ENCODE results near the gene SEMA4F.

The SEMA4F gene

DNA sequence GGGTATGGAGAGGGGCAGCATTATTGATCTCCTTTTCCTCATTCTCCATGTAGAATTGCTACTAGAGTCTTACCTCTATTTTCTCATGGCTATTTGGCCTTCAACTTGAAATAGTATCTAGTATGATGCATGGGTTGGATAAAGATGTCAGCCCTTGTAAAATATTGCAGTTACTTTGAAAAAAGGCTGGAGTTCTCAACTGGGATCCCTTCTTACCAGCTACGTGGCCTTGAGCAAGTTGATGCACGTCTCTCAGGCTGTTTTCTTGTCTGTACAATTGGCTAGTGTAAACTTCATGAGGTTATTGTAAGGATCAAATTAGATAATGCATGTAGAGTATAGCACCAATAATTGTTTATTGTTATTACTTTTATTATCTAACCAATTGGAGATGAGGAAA, 50.2 kb downstream of the SEMA4F start:
- no peak for DNase-seq (ENCODE audit: extremely low read depth in 1 of 2, low read depth in 1 of 2)

DNA sequence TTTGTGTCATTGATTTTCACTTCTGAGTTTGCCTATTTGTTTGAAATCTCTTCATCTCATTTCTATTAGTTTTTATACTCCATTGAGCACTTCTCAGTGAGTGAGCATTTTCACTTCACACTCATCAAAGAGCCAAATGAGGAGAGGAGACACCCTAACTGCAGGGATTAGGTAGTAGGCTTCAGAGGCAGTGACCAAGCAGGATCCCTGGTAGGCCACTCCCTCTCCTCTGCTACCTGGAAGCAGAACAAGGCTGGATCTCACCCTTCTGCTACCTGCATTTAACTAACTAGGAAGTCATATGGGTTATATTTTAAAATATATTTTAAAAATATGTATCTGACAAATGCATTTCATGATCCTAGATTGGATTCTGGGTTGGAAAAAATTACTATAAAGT, 52.7 kb downstream of the SEMA4F start:
- DNase-seq (ENCODE audit: extremely low read depth in 1 of 2, low read depth in 1 of 2): no peak

DNA sequence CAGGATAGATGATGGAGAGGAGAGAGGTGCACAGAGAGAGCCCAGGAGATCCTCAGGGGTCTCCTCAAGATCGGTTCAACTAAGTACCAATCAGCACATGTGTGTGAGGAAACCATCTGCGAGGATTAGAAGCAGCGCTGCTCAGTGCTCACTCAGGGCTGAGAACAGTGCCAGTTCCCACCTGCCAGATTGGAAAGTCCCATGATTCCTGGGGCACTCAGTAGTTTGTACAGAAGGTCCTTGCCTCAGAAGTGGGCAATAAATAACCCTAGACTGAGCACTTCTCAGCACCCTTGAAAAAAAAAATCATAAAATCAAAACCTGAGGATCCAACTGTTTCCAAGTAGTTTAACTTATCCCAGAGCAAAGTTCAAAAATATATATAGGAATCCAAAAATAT, 53.8 kb downstream of the SEMA4F start:
- DNase-seq (ENCODE audit: extremely low read depth in 1 of 2, low read depth in 1 of 2): no peak

DNA sequence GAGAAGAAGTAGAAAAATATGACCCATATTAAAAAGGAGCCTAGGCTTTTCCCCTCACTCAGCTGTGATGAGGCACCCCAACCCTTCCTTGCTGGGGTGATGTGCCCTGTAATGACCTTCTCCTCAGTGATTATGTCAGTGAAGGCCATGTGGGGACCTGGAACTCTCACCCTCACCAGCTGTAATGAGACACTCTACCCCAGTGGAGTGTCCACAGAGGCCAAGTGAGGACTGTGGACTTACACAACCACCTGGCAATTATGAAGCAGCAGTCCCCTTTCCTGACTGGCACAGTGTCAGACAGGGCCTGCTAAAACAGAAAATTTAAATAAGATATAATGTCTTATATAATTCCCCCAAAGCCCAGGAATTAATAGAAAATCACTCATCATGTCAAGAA, 54.2 kb downstream of the SEMA4F start:
- DNase-seq (ENCODE audit: extremely low read depth in 1 of 2, low read depth in 1 of 2): no peak

DNA sequence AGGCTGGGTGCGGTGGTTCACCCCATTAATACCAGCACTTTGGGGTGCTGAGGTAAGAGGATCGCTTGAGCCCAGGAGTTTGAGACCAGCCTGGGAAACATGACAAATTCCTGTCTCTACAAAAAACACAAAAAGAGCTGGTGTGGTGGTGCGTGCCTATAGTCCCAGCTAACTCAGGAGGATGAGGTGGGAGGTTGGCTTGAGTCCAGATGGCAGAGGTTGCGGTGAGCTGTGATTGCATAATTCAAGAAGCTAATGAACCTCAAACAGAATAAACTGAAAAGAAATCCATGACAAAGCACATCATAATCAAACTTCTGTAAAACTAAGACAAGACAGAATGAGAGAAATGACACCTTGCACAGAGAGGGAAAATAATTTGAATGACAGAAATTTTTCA, 54.8 kb downstream of the SEMA4F start:
- no peak for DNase-seq (ENCODE audit: extremely low read depth in 1 of 2, low read depth in 1 of 2)

DNA sequence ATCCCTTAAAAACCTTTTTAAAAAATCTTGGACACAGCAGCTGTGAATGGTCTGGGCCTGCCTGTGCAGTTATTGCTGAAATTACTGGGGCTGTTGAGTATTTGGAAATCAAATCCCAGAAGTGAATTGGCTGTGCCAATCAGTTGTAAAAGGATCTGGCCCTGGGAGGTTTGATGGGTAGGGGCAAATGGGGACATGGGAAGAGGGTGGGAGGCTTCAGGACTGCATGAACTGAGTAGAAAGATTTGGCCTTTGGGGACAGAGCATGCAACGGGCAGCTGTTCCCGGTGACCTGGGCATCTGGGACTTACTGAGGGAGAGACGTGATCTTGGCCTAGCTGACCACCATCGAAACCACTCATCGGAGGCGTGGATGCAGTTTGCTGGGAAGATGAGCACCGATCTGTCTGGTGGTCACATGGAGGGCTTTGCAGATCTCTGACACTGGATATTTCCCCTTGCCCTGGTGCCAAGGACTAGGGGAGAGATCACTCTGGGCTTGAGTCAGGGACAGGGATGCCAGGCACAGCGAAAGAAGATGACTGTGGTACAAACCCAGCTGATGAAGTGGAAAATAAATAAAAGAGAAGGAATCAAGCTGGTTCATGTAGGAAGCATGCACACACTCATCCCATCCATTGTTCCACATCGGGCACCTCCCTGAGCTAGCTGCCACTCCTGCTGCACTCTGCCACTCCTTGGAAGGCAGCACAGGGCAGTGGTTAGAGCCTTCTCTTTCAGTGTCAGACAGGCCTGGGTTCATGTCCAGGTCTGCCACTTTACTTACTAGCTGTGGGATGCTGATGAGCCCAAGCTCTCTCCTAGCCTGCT, 58.4 kb downstream of the SEMA4F start:
- DNase-seq (ENCODE audit: extremely low read depth in 1 of 2, low read depth in 1 of 2): no peak

DNA sequence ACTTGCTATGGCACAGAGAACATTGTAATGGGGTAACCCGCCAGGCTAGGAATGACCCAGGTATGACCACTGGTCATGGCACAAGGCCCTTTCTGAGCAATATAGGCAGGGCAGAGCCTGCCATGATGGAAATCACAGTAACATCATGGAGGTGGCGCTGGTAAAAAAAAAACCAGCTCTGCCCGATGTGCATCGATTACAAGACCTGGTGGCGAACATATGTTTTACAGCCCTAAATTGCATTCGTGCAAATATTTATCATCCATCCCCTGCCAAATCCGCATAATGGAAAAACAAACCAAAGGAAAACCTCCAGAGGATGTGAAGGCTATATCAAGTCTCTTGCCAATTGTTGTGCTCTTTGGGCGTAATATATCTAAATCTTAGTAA, 60.6 kb downstream of the SEMA4F start:
- DNase-seq (ENCODE audit: extremely low read depth in 1 of 2, low read depth in 1 of 2): no peak

DNA sequence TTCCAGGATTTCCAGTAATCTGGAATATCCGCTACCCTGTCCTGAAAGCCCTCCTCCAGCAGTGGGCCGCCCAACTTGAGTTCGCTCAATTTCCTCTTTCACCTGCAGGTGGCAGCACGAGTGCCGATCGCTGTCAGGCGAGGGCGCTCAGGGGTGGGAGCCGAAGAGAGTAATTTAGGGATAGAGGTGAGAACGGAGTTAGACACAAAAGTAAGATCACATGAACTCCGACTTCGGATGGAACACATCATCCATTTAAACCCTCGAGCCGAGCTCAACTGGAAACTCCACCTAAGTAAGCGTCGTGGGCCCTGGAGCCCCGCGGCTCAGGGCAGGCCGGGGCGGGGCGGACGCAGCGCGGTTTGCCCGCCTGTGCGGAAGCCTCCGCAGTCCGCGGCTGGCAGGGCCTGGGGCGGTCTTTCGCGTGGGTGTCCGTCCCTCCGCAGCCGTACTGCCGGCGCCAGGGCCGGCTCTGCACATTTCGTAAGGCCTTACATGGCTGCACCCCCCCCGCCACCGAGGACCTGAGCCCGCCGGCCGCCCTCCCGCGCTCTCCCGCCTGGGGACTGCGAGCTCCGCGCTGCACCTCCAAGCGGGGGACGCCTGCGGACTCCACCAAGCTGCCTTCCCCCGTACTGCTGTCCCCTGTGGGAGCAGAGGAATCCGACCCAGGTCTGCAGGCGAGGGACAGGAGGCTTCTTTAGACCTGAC, 61.2 kb downstream of the SEMA4F start:
- DNase-seq (ENCODE audit: extremely low read depth in 1 of 2, low read depth in 1 of 2): peak; percentile 38 to 71

DNA sequence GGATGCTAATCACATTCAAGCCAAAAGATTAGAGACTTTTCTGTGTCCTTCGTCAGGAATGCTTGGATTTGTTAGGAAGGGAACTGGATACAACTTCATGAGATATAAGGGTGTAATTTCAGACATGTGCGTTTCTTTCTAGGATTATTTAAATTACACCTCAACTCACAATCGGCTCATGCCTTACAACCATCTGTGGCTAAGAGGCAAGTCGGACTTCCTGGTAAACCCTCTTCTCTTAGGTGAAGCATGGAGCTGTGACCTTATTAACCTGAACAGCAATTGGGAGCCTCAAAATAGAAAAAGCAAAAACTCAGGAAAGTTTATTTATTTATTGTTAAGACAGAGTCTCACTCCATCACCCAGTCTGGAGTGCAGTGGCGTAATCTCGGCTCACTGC, 61.8 kb downstream of the SEMA4F start:
- DNase-seq (ENCODE audit: extremely low read depth in 1 of 2, low read depth in 1 of 2): no peak

DNA sequence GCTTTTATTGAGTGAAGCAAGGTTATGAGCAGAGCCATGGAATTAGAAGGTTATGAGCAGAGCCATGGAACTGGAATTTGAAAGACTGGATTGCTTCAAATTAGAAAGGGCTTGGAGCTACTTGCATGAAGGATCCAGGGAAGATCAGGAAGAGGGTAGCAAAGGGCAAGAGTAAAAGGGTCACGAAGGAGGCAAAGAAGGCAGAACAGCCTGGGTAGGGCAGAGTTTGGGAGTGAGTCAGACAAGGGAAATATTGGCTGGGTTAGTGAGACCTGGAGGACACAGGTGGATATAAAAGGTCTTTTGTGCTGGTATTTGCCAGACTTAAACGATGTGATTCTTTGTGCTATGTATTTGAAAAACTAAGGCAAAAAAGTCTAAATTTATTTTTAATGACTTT, 65.0 kb downstream of the SEMA4F start:
- no peak for DNase-seq (ENCODE audit: extremely low read depth in 1 of 2, low read depth in 1 of 2)

DNA sequence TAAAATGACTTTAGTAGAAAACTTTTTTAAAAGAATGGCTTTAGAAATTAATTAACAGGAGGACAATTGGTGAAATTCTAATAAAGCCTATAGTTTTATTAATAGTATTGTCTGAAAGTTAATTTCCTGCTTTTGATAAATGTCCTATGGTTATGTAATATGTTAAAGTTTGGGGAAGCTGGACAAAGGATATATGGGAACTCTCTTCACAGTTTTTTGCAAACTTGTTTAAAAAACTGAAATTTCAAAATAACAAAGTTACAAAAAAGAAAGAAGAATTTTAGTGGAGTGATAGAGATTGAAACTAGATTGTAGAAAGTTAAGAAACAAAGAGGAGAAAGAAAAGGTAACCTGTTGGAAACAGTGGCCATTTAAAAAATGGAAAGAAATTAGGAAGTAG, 67.3 kb downstream of the SEMA4F start:
- DNase-seq (ENCODE audit: extremely low read depth in 1 of 2, low read depth in 1 of 2): no peak

DNA sequence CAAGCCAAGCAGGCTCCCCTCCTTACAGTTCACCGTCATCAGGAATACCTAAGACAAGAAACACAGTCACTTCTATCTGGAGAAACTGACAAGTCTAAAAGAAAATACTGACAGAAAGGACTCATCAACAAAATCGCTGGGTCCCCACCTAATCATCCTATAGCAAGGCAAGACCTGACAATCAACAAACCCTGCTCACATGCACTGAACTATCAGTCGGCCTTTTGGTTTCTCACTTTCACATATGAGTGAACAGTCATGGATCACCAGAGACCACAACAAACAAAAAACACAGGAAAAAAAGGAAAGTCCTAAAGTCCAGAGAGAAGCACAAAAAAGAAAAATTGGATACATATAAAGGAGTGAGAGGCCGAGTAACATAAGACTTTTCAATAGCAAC, 70.4 kb downstream of the SEMA4F start:
- no peak for DNase-seq (ENCODE audit: extremely low read depth in 1 of 2, low read depth in 1 of 2)

DNA sequence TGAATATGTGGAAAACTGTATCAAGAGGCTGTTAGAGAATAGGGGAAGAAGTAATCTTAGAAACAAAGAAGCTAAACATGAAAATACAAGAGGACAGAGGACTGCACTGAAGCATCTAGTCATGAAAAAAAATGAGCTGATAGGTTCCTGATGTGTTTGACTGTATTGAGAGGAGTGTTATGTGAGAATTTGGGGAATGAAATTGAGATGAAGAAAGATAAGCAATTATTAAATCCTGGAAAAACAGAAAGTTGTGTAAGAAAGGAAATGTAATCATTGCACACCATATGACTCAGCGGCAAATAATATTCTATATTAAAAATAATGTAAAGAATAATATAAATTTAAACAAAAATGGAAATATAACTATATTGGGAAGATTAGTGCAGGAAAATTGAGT, 71.2 kb downstream of the SEMA4F start:
- DNase-seq (ENCODE audit: extremely low read depth in 1 of 2, low read depth in 1 of 2): no peak

DNA sequence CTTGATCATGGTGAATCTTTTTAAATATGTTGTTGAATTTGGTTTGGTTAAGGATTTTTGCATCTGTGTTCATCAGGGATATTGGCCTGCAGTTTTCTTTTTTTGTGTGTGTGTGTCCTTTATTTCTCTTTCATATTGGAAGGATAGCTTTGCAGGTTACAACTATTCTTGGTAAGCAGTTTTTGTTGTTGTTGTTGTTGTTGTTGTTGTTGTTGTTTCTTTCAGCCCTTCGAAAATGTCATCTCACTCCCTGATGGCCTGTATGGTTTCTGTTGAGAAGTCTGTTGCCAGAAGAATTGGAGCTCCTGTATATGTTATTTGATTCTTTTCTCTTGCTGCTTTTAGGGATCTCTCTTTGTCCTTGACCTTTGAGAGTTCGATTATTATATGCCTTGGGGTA, 74.8 kb downstream of the SEMA4F start:
- DNase-seq (ENCODE audit: extremely low read depth in 1 of 2, low read depth in 1 of 2): no peak

DNA sequence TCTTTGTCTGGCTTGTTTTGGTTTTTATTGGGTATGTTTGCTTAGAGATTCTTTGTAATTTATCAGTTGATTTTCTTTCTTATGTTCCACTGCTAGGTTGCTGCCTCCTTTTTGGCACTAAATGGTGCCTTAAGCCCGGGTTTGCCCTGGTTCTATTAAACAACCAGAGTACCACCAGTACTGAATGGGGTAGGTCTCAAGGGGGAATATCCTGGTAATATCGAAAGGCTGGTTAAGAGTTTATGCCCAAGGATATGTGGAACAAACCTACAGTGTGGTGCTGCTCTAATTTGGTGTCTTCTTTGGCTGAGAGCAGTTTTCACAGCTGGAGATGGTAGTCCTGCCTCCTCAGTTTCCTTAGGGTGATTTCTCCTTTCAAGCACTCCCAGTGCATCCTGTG, 76.5 kb downstream of the SEMA4F start:
- DNase-seq (ENCODE audit: extremely low read depth in 1 of 2, low read depth in 1 of 2): no peak
